ENCODE measurements around the gene TUBGCP5. TPM values are rescaled to one million over a fixed set of nuclear protein-coding genes. Genes with fewer than 3 reads are reported as not detected.

Gene TUBGCP5
- total RNA-seq, 2 experiments from 2014 or later, result 24.2 to 24.5 TPM

DNA sequence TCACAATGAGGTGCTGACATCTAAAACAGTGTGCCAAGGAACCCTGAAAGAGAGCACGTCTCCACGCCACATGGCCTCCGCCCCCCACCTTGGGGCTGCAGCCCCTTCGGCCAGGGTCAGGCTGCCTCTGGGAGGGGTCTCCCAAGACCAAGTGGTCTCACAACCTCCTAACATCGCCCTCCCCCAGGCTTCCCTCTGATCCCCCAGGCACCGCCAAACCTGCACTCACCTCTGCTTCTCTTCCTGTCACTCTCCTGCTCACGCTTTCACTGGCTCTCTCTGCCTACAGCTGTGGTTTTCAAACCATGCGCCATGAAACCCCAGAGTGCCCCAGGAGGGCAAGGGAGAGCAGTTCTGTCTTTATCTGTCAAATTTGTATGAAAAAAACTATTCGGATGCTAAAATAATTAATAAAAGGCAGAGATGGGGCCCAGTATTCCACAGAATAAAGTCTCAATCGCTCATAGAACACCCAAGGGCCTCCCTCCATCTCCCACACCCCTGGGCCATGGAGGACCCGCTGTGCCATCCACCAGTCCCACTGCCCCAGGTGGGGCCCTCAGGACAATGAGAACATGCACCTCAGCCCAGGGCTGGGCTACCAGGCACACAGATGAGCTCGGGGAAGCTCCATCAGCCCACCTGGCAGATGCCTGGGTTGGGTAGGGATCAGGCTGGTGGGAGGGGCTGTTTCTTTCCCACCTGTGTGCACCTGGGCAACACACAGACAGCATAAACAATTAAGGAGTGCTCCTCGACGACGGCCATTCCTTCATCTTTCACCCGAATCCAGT lies 80.7 kb downstream of the TUBGCP5 start:
- H3K27me3 ChIP-seq (ENCODE audit: control insufficient read depth in 1 of 2, insufficient read depth in 2 of 2, low read length in 2 of 2), result no peaks in the 10 kb centered on the region
- TF ChIP-seq, protein P1, sequence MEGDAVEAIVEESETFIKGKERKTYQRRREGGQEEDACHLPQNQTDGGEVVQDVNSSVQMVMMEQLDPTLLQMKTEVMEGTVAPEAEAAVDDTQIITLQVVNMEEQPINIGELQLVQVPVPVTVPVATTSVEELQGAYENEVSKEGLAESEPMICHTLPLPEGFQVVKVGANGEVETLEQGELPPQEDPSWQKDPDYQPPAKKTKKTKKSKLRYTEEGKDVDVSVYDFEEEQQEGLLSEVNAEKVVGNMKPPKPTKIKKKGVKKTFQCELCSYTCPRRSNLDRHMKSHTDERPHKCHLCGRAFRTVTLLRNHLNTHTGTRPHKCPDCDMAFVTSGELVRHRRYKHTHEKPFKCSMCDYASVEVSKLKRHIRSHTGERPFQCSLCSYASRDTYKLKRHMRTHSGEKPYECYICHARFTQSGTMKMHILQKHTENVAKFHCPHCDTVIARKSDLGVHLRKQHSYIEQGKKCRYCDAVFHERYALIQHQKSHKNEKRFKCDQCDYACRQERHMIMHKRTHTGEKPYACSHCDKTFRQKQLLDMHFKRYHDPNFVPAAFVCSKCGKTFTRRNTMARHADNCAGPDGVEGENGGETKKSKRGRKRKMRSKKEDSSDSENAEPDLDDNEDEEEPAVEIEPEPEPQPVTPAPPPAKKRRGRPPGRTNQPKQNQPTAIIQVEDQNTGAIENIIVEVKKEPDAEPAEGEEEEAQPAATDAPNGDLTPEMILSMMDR (IDR thresholded peaks at IDR 0.05), result no peak
- no peak overlapping the region for H3K27ac ChIP-seq (ENCODE audit: low read depth in 1 of 2, low read length in 2 of 2)
- ATAC-seq (ENCODE audit: poor library complexity), result no peak
- CTCF ChIA-PET, result no interaction called here
- Mint-ChIP-seq H3K4me1 (ENCODE audit: low read depth) (no peaks in the 10 kb centered on the region), H3K36me3 (ENCODE audit: low read depth) (no peaks in the 10 kb centered on the region), H3K27me3 (no peaks in the 10 kb centered on the region), H3K9me3 (no peaks in the 10 kb centered on the region), H3K27ac (no peak overlapping the region), H3K4me3 (no peak overlapping the region)
- no peak overlapping the region for H3K4me3 ChIP-seq (ENCODE audit: low read length)
- no peaks in the 10 kb centered on the region for H3K9me3 ChIP-seq (ENCODE audit: control insufficient read depth in 1 of 2, insufficient read depth in 1 of 2, low read length in 2 of 2)
- no peaks in the 10 kb centered on the region for H3K4me1 ChIP-seq (ENCODE audit: insufficient read depth, low read length)
- no peaks in the 10 kb centered on the region for H3K36me3 ChIP-seq (ENCODE audit: insufficient read depth, low read length)
- DNase-seq, result no peak
- intact Hi-C loops (cut with DNase I, micrococcal nuclease), result no loop called here
- POLR2A ChIA-PET, result no interaction called here

DNA sequence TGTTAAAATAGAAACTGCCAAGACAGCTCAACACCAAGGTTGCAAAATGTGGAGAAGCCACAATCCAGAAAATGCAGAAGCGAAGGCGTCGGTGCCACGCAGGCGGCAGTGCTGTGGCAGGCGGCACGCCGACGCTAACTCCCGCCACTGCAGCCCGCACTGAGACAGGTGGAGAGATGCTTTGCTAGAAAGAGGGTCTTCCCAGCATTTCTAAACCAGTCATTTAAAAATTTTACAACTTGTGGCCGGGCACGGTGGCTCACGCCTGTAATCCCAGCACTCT lies 82.5 kb downstream of the TUBGCP5 start:
- H3K27ac Mint-ChIP-seq, result no peak overlapping the region
- no peak overlapping the region for H3K4me3 ChIP-seq (ENCODE audit: low read length)
- no peaks in the 10 kb centered on the region for H3K9me3 Mint-ChIP-seq
- H3K36me3 Mint-ChIP-seq (ENCODE audit: low read depth), result no peaks in the 10 kb centered on the region
- no peaks in the 10 kb centered on the region for H3K36me3 ChIP-seq (ENCODE audit: insufficient read depth, low read length)
- CTCF ChIA-PET, result no interaction called here
- ATAC-seq (ENCODE audit: poor library complexity), result no peak
- no peak overlapping the region for H3K4me3 Mint-ChIP-seq
- TF ChIP-seq, protein P1 (IDR thresholded peaks at IDR 0.05), result no peak
- peak in 1 of 14 experiments; percentile 43 for DNase-seq
- POLR2A ChIA-PET, result no interaction called here
- H3K27me3 ChIP-seq (ENCODE audit: control insufficient read depth in 1 of 2, insufficient read depth in 2 of 2, low read length in 2 of 2), result no peaks in the 10 kb centered on the region
- H3K27me3 Mint-ChIP-seq, result no peaks in the 10 kb centered on the region
- intact Hi-C loops (cut with DNase I, micrococcal nuclease), result no loop called here
- H3K4me1 ChIP-seq (ENCODE audit: insufficient read depth, low read length), result no peaks in the 10 kb centered on the region
- H3K9me3 ChIP-seq (ENCODE audit: control insufficient read depth in 1 of 2, insufficient read depth in 1 of 2, low read length in 2 of 2), result no peaks in the 10 kb centered on the region
- H3K4me1 Mint-ChIP-seq (ENCODE audit: low read depth), result no peaks in the 10 kb centered on the region
- no peak overlapping the region for H3K27ac ChIP-seq (ENCODE audit: low read depth in 1 of 2, low read length in 2 of 2)

DNA sequence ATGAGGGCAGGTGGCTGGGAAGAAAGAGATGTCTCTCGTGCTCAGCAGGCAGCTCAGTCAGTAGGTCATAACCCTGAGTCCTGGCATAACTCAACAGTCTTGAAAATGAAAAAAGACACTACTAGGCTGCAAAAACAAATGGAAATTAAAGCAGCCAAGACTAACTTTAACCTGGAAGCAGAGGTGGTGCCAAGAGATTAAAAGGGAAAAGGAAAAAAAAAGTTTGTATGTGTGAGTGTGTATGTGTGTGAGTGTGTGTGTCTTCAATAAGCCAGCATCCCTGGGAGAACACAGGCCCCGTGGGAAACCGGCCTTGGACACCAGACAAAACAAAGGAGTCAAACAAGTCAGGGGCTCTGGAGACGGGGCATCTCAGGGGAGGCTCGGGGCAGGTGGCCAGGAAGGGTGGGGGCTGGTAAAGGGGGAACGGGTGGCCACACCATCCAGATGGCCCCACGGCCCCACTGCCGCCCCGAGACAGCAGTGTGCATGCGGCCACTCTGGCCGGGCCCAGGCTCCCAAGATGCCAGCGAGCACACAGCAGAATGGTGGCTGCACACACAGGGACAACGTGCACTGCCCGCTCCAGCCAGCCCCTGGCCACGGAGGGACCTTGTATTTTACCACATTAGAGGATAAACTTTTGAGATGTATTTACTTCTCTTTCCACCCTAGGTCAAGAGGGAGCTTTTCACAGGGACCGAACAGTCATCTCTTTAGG lies 83.0 kb downstream of the TUBGCP5 start:
- Histone ChIP-seq H3K4me3 (ENCODE audit: low read length) (no peak overlapping the region), H3K27me3 (ENCODE audit: control insufficient read depth in 1 of 2, insufficient read depth in 2 of 2, low read length in 2 of 2) (no peaks in the 10 kb centered on the region), H3K27ac (ENCODE audit: low read depth in 1 of 2, low read length in 2 of 2) (no peak overlapping the region), H3K4me1 (ENCODE audit: insufficient read depth, low read length) (no peaks in the 10 kb centered on the region), H3K36me3 (ENCODE audit: insufficient read depth, low read length) (no peaks in the 10 kb centered on the region), H3K9me3 (ENCODE audit: control insufficient read depth in 1 of 2, insufficient read depth in 1 of 2, low read length in 2 of 2) (no peaks in the 10 kb centered on the region)
- H3K9me3 Mint-ChIP-seq, result no peaks in the 10 kb centered on the region
- CTCF ChIA-PET, result no interaction called here
- H3K4me1 Mint-ChIP-seq (ENCODE audit: low read depth), result no peaks in the 10 kb centered on the region
- DNase-seq, result no peak
- intact Hi-C loops (cut with DNase I, micrococcal nuclease), result no loop called here
- ATAC-seq (ENCODE audit: poor library complexity), result no peak
- TF ChIP-seq, protein P1 (IDR thresholded peaks at IDR 0.05), result no peak
- POLR2A ChIA-PET, result no interaction called here
- no peaks in the 10 kb centered on the region for H3K36me3 Mint-ChIP-seq (ENCODE audit: low read depth)
- H3K27me3 Mint-ChIP-seq, result no peaks in the 10 kb centered on the region
- H3K27ac Mint-ChIP-seq, result no peak overlapping the region
- no peak overlapping the region for H3K4me3 Mint-ChIP-seq

Data from CD4-positive, alpha-beta T cell (primary cell).